Keratinocyte (primary cell): ENCODE results near the gene RNF157. TPM values are rescaled to one million over a fixed set of nuclear protein-coding genes. Genes with fewer than 3 reads are reported as not detected.
A peak's percentile ranks its signal among the peaks of the same experiment; 100 is the strongest.

Source experiments
- DNase-seq: peaks from one replicate; pipeline ENCODE4 v3.0.0-alpha.2; 2011; ENCODE audit warnings: low read depth, missing footprints, low spot score
- FAIRE-seq: peaks from 2 replicates; lab custom pipeline; 2011; peaks lifted over from hg19 to GRCh38; lab: Jason Lieb, UNC
- H2AFZ ChIP-seq: 2 replicates; pipeline ENCODE4 v1.6.0; 2012; ENCODE audit warnings: low read length, control low read depth, inconsistent platforms; ENCODE audit not compliant: control insufficient read depth
- H3K27ac ChIP-seq: 2 replicates; pipeline ENCODE4 v1.5.1; 2011; ENCODE audit warnings: low read length; ENCODE audit not compliant: control insufficient read depth, insufficient read depth
- H3K27me3 ChIP-seq: 3 replicates; pipeline ENCODE4 v1.6.0; 2011; ENCODE audit warnings: low read length; ENCODE audit not compliant: control insufficient read depth, insufficient read depth; ENCODE audit errors: extremely low read depth
- H3K36me3 ChIP-seq, 2 experiments: 2 replicates in 1 of 2; 3 replicates in 1 of 2; pipeline ENCODE4 v1.5.1; 2011; ENCODE audit warnings: low read length in 2 of 2, mild to moderate bottlenecking in 1 of 2; ENCODE audit not compliant: control insufficient read depth in 2 of 2, insufficient read depth in 2 of 2; ENCODE audit errors: extremely low read depth in 1 of 2
- H3K4me1 ChIP-seq: 3 replicates; pipeline ENCODE4 v1.5.1; 2011; ENCODE audit warnings: low read length; ENCODE audit not compliant: control insufficient read depth, insufficient read depth; ENCODE audit errors: extremely low read depth
- H3K4me2 ChIP-seq: 3 replicates; pipeline ENCODE4 v1.6.0; 2011; ENCODE audit warnings: low read depth, low read length; ENCODE audit not compliant: control insufficient read depth, insufficient read depth; ENCODE audit errors: extremely low read depth
- H3K4me3 ChIP-seq, 3 experiments: fragments of 200-600 bp in 1 of 3; sonication (generic) in 1 of 3; 2 replicates in 2 of 3; 3 replicates in 1 of 3; pipeline ENCODE4 v1.5.1; 2011 to 2016; ENCODE audit warnings: low read length in 3 of 3, mild to moderate bottlenecking in 3 of 3, control low read depth in 2 of 3, inconsistent platforms in 1 of 3, low read depth in 1 of 3, mixed read lengths in 1 of 3, mixed run types in 1 of 3, moderate library complexity in 1 of 3; ENCODE audit not compliant: control insufficient read depth in 2 of 3, insufficient read depth in 2 of 3; ENCODE audit errors: extremely low read depth in 1 of 3
- H3K79me2 ChIP-seq: 2 replicates; pipeline ENCODE4 v1.6.0; 2012; ENCODE audit warnings: low read length; ENCODE audit not compliant: control insufficient read depth, insufficient read depth
- H3K9ac ChIP-seq: 3 replicates; pipeline ENCODE4 v1.6.0; 2011; ENCODE audit warnings: low read length; ENCODE audit not compliant: control insufficient read depth, insufficient read depth; ENCODE audit errors: extremely low read depth
- H3K9me1 ChIP-seq: 3 replicates; pipeline ENCODE4 v1.6.0; 2011; ENCODE audit warnings: low read length; ENCODE audit not compliant: control insufficient read depth, insufficient read depth; ENCODE audit errors: extremely low read depth
- H3K9me3 ChIP-seq: 2 replicates; pipeline ENCODE4 v1.5.1; 2012; ENCODE audit warnings: low read depth, low read length; ENCODE audit not compliant: control insufficient read depth
- H4K20me1 ChIP-seq: 3 replicates; pipeline ENCODE4 v1.6.0; 2011; ENCODE audit warnings: low read length; ENCODE audit not compliant: control insufficient read depth, insufficient read depth; ENCODE audit errors: extremely low read depth
- EZH2 ChIP-seq: IDR thresholded peaks from one replicate; pipeline ENCODE4 v1.6.1; 2012; ENCODE audit warnings: inconsistent platforms, mild to moderate bottlenecking, low read length, moderate library complexity
- dilution Hi-C: fragments of 300-500 bp; cut with MboI; formaldehyde crosslinking; loops from one replicate; pipeline ENCODE4 v1.7.0; 2020; ENCODE audit warnings: low sequenced_read_pairs; ENCODE audit not compliant: extremely low pct_ligation_motif_present
- polyA plus RNA-seq, 5 experiments: library from polyadenylated mRNA; depleted of rRNA in 3 of 5; stranded (reverse) in 3 of 5; stranded (forward) in 1 of 5; unstranded in 1 of 5; fragments of >200 nt; gene quantifications; 1 replicate in 1 of 5; 2 replicates in 3 of 5; 3 replicates in 1 of 5; pipeline versions ENCODE4 v1.2.1 to v1.2.3, GENCODE V29; 2011 to 2012; ENCODE audit warnings: missing spikeins in 2 of 5, low read depth in 1 of 5, low replicate concordance in 1 of 5
- TF ChIP-seq, protein P1 (sequence below), 3 experiments: IDR thresholded peaks in 1 of 3; conservative IDR thresholded peaks in 1 of 3; optimal IDR thresholded peaks in 1 of 3; 2 replicates in 2 of 3; 3 replicates in 1 of 3; pipeline versions ENCODE3 to v1.5.1; 2011; ENCODE audit warnings: low read length in 3 of 3, mild to moderate bottlenecking in 3 of 3, moderate library complexity in 2 of 3, control low read depth in 1 of 3, inconsistent platforms in 1 of 3; ENCODE audit not compliant: insufficient read depth in 2 of 3; ENCODE audit errors: extremely low read depth in 1 of 3

Gene RNF157
- polyA plus RNA-seq, 1 donor (not counting 4 experiments of a cell fraction or from before 2014, with no cell fraction given), result not detected

DNA sequence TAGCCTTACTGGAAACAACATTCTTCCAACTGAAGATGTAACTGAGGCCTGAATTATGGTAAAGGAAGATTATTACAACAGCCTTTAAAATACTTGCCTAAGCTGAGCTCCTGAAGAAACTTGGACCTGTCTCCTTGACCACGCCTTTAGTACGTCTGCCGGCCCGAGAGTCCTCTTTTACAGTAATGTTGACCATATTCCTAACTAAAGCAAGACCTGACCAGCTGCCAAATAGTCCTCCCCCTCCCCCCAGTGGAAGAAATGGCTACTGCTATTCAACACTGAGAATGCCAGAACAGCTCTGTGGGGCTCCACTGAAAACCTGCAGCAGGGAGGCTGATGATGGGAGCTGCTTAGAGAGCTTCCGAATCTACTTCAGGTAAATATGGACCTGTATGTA, 86.7 kb downstream of the RNF157 start:
- Histone ChIP-seq H3K9me3 (no peaks in the 10 kb centered on the region), H2AFZ (no peak overlapping the region), H3K79me2 (no peaks in the 10 kb centered on the region), H3K4me3 (no peak overlapping the region), H3K27ac (no peak overlapping the region), H3K4me1 (no peaks in the 10 kb centered on the region), H3K9me1 (no peaks in the 10 kb centered on the region), H4K20me1 (no peaks in the 10 kb centered on the region), H3K4me2 (no peak overlapping the region), H3K36me3 (no peaks in the 10 kb centered on the region), H3K9ac (no peak overlapping the region), H3K27me3 (peaks cover 13% of the 10 kb centered on the region)
- TF ChIP-seq EZH2, result no peak
- TF ChIP-seq, protein P1, sequence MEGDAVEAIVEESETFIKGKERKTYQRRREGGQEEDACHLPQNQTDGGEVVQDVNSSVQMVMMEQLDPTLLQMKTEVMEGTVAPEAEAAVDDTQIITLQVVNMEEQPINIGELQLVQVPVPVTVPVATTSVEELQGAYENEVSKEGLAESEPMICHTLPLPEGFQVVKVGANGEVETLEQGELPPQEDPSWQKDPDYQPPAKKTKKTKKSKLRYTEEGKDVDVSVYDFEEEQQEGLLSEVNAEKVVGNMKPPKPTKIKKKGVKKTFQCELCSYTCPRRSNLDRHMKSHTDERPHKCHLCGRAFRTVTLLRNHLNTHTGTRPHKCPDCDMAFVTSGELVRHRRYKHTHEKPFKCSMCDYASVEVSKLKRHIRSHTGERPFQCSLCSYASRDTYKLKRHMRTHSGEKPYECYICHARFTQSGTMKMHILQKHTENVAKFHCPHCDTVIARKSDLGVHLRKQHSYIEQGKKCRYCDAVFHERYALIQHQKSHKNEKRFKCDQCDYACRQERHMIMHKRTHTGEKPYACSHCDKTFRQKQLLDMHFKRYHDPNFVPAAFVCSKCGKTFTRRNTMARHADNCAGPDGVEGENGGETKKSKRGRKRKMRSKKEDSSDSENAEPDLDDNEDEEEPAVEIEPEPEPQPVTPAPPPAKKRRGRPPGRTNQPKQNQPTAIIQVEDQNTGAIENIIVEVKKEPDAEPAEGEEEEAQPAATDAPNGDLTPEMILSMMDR (optimal IDR thresholded peaks at IDR 0.05 in 1 of 3, IDR thresholded peaks at IDR 0.05 in 1 of 3, conservative IDR thresholded peaks at IDR 0.05 in 1 of 3; ENCODE audit: extremely low read depth in 1 of 3, insufficient read depth in 2 of 3, low read length in 3 of 3), result peak in 1 of 3 experiments; percentile 19
- no peak for FAIRE-seq
- dilution Hi-C loops, result no loop called here
- no peak for DNase-seq

DNA sequence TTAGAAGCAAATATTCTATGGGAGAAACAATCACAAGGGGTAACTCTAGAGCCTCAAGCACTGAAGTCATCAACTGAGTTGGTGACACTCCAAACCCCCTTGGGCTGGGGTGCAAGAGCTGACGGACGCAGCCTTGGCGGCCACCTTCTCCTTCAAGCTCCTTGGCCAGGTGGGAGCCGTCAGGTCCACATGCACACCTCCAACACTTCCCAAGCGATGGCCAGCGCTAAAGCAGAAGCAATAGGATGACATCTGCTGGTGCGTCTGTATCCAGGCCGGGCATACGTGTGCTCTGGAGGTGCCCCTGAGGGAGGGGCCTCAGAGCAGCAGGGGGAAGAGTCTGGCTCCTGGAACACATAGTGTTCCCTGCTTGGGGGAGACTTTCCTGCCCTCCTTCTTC, 87.1 kb downstream of the RNF157 start:
- TF ChIP-seq EZH2, result no peak
- TF ChIP-seq, protein P1 (optimal IDR thresholded peaks at IDR 0.05 in 1 of 3, IDR thresholded peaks at IDR 0.05 in 1 of 3, conservative IDR thresholded peaks at IDR 0.05 in 1 of 3; ENCODE audit: extremely low read depth in 1 of 3, insufficient read depth in 2 of 3, low read length in 3 of 3), result no peak
- no peaks in the 10 kb centered on the region for H3K79me2 ChIP-seq
- DNase-seq (no peak), FAIRE-seq (no peak)
- H2AFZ ChIP-seq, result no peak overlapping the region
- H3K9me3 ChIP-seq, result no peaks in the 10 kb centered on the region
- H3K27ac ChIP-seq, result no peak overlapping the region
- H4K20me1 ChIP-seq, result no peaks in the 10 kb centered on the region
- no peak overlapping the region for H3K4me2 ChIP-seq
- H3K4me3 ChIP-seq, result no peak overlapping the region
- peaks cover 13% of the 10 kb centered on the region for H3K27me3 ChIP-seq
- no peaks in the 10 kb centered on the region for H3K4me1 ChIP-seq
- H3K9ac ChIP-seq, result no peak overlapping the region
- H3K36me3 ChIP-seq, result no peaks in the 10 kb centered on the region
- dilution Hi-C loops, result no loop called here
- no peaks in the 10 kb centered on the region for H3K9me1 ChIP-seq
